ENCODE results near the gene SAPCD2. TPM values are rescaled to one million over a fixed set of nuclear protein-coding genes. Genes with fewer than 3 reads are reported as not detected.
"Not testable (repeated sequence)": the region's sequence is repeated elsewhere in the genome, so short reads cannot be mapped to it uniquely, and the experiment has no call there.

SAPCD2 gene
- total RNA-seq, 8 experiments from 2014 or later: 0.31 to 12.5 (median 6.4) TPM

DNA sequence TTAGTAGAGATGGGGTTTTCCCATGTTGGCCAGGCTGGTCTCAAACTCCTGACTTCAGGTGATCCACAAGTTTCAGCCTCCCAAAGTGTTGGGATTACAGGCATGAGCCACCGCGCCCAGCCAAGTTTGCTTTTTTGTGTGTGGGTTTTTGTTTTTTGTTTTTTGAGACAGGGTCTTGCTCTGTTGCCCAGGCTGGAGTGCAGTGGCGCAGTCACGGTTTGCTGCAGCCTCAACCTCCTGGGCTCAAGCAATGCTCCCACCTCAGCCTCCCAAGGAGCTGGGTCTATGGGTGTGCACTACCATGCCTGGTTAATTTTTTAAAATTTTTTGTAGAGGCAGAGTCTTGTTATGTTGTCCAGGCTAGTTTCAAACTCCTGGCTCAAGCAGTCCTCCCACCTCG is 36.9 kb downstream of the SAPCD2 start:
- peaks cover 17 to 22% of the 10 kb centered on the region in 2 donors for H3K4me1 ChIP-seq (replicated peaks in 1 of 2)
- in situ Hi-C loops (cut with MboI; ENCODE audit: low pct_unique_long_range_greater_than_20kb in 2 of 9, low sequenced_read_pairs in 9 of 9, unreplicated experiment in 9 of 9): loop anchor here in 7 of 9 experiments (25.0 kb wide), 1 partner anchor 246 kb away; the partner anchor contains the start of genes CCDC183 (in 7 of the 7) and TMEM141 (in 7 of the 7)
- 90 to 100% (median 98%) methylated on average over 1 to 3 of the region's 5 CpGs; no CpG with 5 or more reads in 4 of the 10 experiments for WGBS, 10 experiments
- H3K27ac ChIP-seq; H3K4me3 ChIP-seq; ATAC-seq (replicated peaks in 6 of 8): not testable (repeated sequence)

GRCh38 chr9:137032858-137033257 is 37.5 kb downstream of the SAPCD2 start:
- Histone ChIP-seq H3K27ac (no peak overlapping the region), H3K4me3 (no peak overlapping the region), H3K4me1 (replicated peaks in 1 of 2) (peaks cover 17 to 22% of the 10 kb centered on the region in 2 donors)
- in situ Hi-C loops (cut with MboI; ENCODE audit: low pct_unique_long_range_greater_than_20kb in 2 of 9, low sequenced_read_pairs in 9 of 9, unreplicated experiment in 9 of 9): loop anchor here in 7 of 9 experiments (25.0 kb wide), 1 partner anchor 246 kb away; the partner anchor contains the start of genes CCDC183 (in 7 of the 7) and TMEM141 (in 7 of the 7)
- ATAC-seq (replicated peaks in 6 of 8): no peak
- 79 to 95% (median 80%) methylated on average over 2 to 3 of the region's 10 CpGs; no CpG with 5 or more reads in 7 of the 10 experiments for WGBS, 10 experiments

DNA sequence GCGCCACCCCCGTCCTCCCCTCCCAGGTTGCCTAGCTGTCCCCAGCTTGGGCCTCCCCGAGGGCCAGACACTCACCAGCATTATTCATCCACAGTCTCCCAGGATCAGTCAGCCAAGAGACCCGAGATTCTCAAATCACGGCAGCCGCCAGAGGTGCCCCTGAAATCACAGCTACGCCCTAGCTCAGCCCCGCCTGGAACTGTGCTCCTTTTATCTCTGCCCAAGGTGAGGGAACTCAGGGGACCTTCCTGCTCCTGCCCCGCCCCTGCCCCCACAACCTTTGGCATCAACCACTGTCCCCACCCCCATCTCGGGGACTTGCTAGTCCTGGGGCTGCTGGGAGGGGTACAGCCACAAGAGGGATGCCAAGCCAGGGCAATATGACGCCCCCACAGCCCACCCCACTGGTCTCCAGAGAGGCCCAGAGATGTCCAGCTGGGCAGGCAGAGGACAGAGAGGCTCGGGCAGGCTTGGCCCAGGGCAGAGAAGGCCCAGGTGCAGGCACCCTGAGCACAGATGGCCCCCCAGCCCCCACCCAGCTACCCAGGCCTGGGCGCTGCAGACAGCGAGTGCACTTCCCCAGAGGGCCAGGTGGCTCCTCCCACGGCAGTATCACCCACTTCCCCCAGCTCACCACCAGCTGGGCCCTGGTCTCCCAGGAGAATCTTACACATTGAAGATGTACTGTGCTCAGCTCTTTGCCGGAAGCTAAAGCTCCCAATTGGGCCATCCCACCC is 38.3 kb downstream of the SAPCD2 start, which contains the start of gene FUT7:
TSS of gene FUT7 (minus strand) at position 185 of the 737 bp plus-strand sequence. CDS start at position 88, 97 bp downstream.
- no peak within 1 kb of the TSS for H3K4me3 ChIP-seq
- WGBS, 10 experiments: 17 to 80% (median 20%) methylated on average over 1 of the region's 16 CpGs; no CpG with 5 or more reads in 7 of the 10 experiments
- no peak for ATAC-seq (replicated peaks in 6 of 8)
- peaks cover 21 to 27% of the 10 kb centered on the region in 2 donors for H3K4me1 ChIP-seq (replicated peaks in 1 of 2)
- in situ Hi-C loops (cut with MboI; ENCODE audit: low pct_unique_long_range_greater_than_20kb in 2 of 9, low sequenced_read_pairs in 9 of 9, unreplicated experiment in 9 of 9): loop anchor here in 7 of 9 experiments (25.0 kb wide), 1 partner anchor 245 kb away; the partner anchor contains the start of genes CCDC183 (in 7 of the 7) and TMEM141 (in 7 of the 7)
- H3K27ac ChIP-seq: no peak within 1 kb of the TSS

- in situ Hi-C loops (cut with MboI; ENCODE audit: low pct_unique_long_range_greater_than_20kb in 2 of 9, low sequenced_read_pairs in 9 of 9, unreplicated experiment in 9 of 9): loop anchor here in 7 of 9 experiments (25.0 kb wide), 1 partner anchor 244 kb away; the partner anchor contains the start of genes CCDC183 (in 7 of the 7) and TMEM141 (in 7 of the 7)
- WGBS, 10 experiments: 80 to 95% (median 89%) methylated on average over 3 to 17 of the region's 65 CpGs; no CpG with 5 or more reads in 6 of the 10 experiments
- no peak overlapping the region for H3K4me3 ChIP-seq
- no peak for ATAC-seq (replicated peaks in 6 of 8)
- peaks cover 34 to 39% of the 10 kb centered on the region in 2 donors for H3K4me1 ChIP-seq (replicated peaks in 1 of 2)
- H3K27ac ChIP-seq: no peak overlapping the region
Observed at GRCh38 chr9:137030538-137031527, 39.5 kb downstream of the SAPCD2 start.

GRCh38 chr9:137030006-137030405 is 40.4 kb downstream of the SAPCD2 start:
- Histone ChIP-seq H3K4me3 (no peak overlapping the region), H3K27ac (no peak overlapping the region), H3K4me1 (replicated peaks in 1 of 2) (peaks cover 41 to 46% of the 10 kb centered on the region in 2 donors)
- 60 to 67% methylated on average over 1 to 3 of the region's 15 CpGs; no CpG with 5 or more reads in 8 of the 10 experiments for WGBS, 10 experiments
- no peak for ATAC-seq (replicated peaks in 6 of 8)
- in situ Hi-C loops (cut with MboI; ENCODE audit: low pct_unique_long_range_greater_than_20kb in 2 of 9, low sequenced_read_pairs in 9 of 9, unreplicated experiment in 9 of 9): loop anchor here in 7 of 9 experiments (25.0 kb wide), 1 partner anchor 243 kb away; the partner anchor contains the start of genes CCDC183 (in 7 of the 7) and TMEM141 (in 7 of the 7)

DNA sequence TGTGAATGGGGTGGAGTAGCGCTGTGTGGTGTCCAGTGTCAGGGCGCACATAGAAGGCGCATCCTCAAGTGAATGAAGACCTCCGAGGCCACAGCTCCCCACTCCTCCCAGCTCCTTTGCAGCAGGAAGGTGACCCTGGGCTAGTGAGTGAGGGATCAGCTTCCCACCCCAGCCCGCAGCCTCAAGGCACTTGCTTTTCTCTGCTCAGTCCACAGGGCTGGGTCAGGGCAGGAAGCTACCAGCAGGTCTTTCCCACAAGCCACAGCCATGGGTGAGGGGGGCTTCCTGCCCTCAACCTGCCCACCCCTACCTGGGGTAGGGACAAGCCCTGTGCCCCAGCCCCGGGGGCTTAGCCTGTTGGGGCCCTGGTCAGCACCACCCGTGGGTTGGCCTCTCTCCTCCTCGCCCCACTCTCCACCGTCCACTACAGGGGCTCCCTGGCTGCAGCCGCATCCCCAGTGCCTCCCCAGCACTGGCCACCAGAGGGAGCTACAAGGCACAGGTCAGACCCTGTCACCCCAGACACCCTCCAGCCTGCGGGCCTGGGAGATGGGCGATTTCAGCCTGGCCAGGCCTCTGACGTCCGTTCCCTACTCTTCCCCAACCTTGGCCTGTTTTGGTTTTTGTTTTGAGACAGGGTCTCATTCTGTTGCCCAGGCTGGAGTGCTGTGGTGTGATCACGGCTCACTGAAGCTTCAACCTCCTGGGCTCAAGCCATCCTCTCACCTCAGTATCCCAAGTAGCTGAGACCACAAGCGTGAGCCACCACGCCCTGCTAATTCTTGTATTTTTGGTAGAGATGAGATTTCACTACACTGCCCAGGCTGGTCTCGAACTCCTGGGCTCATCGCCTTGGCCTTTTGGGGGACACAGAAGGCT is 41.1 kb downstream of the SAPCD2 start:
- Histone ChIP-seq H3K4me3 (peak overlapping the region; percentile 45 to 59 (median 47)), H3K4me1 (replicated peaks in 1 of 2) (peaks cover 41 to 46% of the 10 kb centered on the region in 2 donors), H3K27ac (peak overlapping the region in 1 of 2 donors; percentile 86)
- peak in 7 of 8 experiments; percentile 6 to 65 (median 12) for ATAC-seq (replicated peaks in 6 of 8)
- WGBS, 10 experiments: 17 to 92% (median 72%) methylated on average over 2 to 6 of the region's 19 CpGs; no CpG with 5 or more reads in 4 of the 10 experiments
- in situ Hi-C loops (cut with MboI; ENCODE audit: low pct_unique_long_range_greater_than_20kb in 2 of 9, low sequenced_read_pairs in 9 of 9, unreplicated experiment in 9 of 9): loop anchor here in 7 of 9 experiments (25.0 kb wide), 1 partner anchor 242 kb away; the partner anchor contains the start of genes CCDC183 (in 7 of the 7) and TMEM141 (in 7 of the 7)

DNA sequence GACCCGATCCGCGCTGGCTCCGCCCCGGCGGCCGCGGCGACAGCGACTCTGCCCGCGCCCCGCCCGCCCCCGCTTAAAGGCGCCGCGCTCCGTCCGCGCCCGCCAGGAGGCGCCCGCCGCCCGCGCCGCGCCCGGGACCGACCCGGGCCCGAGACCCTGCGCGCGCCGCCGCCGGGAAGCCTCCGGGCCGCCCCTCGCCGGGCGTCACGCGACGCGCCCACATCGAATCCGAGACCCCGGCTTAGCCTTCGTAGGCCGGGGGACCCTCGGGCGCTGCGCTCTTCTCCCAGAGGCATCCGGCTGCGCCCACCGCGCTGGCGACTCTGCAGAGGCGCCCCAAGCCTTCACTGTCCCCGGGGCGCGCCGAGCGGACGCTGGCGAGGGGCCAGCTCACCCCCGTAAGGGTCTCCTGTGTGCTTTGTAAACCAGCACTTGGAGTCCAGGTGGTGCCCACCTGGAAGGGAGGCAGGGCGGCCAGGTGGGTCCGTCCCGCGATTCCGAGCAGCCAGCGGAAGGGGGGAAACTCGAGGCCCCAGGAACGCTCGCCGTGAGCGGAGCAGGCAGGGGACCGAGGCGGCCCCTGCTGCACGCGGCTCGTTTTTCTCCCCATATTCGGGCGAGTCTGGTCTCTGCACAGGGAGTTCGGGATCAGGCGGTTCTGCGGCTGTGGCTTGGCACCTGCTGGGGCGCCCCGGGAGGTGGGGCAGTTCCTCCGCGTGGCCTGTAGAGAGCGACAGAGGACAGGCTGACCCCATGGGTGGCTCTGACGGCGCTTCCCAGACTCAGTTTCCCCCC is 41.9 kb downstream of the SAPCD2 start:
- H3K4me3 ChIP-seq: peak overlapping the region; percentile 45 to 59 (median 47)
- peak; percentile 55 to 81 (median 64) for ATAC-seq (replicated peaks in 6 of 8)
- peaks cover 41 to 46% of the 10 kb centered on the region in 2 donors for H3K4me1 ChIP-seq (replicated peaks in 1 of 2)
- whole genome bisulfite sequencing, 10 experiments: 0 to 10% (median 0%) methylated on average over 1 to 5 of the region's 98 CpGs; no CpG with 5 or more reads in 6 of the 10 experiments
- in situ Hi-C loops (cut with MboI; ENCODE audit: low pct_unique_long_range_greater_than_20kb in 2 of 9, low sequenced_read_pairs in 9 of 9, unreplicated experiment in 9 of 9): loop anchor here in 7 of 9 experiments (25.0 kb wide), 1 partner anchor 241 kb away; the partner anchor contains the start of genes CCDC183 (in 7 of the 7) and TMEM141 (in 7 of the 7)
- peak overlapping the region; percentile 47 to 86 for H3K27ac ChIP-seq

DNA sequence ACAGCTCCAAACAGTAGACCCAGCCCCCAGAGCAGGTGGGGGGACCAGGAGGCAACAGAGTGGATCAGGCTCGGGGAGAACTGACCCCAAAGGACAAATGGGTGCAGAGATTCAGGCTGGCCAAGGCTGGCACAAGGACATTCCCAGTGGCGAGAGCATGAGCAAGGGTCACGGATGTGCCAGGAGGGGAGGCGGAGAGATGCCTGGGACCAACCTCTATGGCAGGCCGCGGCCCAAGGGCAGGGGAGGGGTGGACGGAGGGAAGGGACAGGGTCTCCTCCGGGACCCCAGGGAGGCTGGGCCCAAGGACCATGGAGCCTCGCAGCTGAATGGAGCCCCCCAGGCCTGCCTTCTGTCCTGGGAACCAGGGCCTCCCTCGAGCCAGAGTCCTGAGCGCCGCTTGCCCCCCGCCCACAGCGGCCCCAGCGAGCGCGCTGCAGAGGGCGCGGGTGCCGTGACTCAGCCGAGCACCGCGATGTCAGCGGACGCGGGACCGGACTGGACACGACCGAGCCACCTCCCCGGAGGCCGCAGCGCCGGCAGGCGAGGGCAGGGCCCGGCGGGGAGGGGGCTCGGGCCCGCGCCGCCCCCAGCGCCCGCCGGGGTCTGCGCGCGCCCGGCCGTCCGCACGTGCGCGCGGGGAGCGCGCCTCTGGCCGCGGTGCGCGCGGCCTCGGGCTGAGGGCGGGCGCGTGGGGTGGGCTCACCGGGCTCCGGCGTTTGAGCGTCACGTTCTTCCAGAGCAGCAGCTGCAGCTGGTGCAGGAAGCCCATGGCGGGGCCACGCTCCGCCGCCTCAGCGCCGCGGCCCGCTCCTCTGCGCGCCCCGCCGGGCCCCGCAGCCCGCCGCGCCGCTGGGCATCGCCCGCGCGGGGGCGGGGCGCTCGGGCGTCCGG is 42.7 kb downstream of the SAPCD2 start, which contains the start of gene ABCA2:
TSS of gene ABCA2 (minus strand) at position 869 of the 894 bp plus-strand sequence. CDS start at position 772, 97 bp downstream.
- in situ Hi-C loops (cut with MboI; ENCODE audit: low pct_unique_long_range_greater_than_20kb in 2 of 9, low sequenced_read_pairs in 9 of 9, unreplicated experiment in 9 of 9): loop anchor here in 7 of 9 experiments (25.0 kb wide), 1 partner anchor 240 kb away; the partner anchor contains the start of genes CCDC183 (in 7 of the 7) and TMEM141 (in 7 of the 7)
- Histone ChIP-seq H3K27ac (peak within 1 kb of the TSS; percentile 47 to 86), H3K4me3 (peak within 1 kb of the TSS; percentile 45 to 59 (median 47)), H3K4me1 (replicated peaks in 1 of 2) (peaks cover 41 to 46% of the 10 kb centered on the region in 2 donors)
- 0 to 70% (median 34%) methylated on average over 2 to 3 of the region's 95 CpGs; no CpG with 5 or more reads in 6 of the 10 experiments for WGBS, 10 experiments
- ATAC-seq (replicated peaks in 6 of 8): peak; percentile 42 to 73 (median 68)

- in situ Hi-C loops (cut with MboI; ENCODE audit: low pct_unique_long_range_greater_than_20kb in 2 of 9, low sequenced_read_pairs in 9 of 9, unreplicated experiment in 9 of 9): loop anchor here in 7 of 9 experiments (25.0 kb wide), 1 partner anchor 240 kb away; the partner anchor contains the start of genes CCDC183 (in 7 of the 7) and TMEM141 (in 7 of the 7)
- Histone ChIP-seq H3K27ac (peak overlapping the region in 1 of 2 donors; percentile 86), H3K4me1 (replicated peaks in 1 of 2) (peaks cover 37 to 39% of the 10 kb centered on the region in 2 donors), H3K4me3 (peak overlapping the region in 3 of 5 donors; percentile 45 to 59 (median 51))
- ATAC-seq (replicated peaks in 6 of 8): no peak
- 95% methylated on average over 3 of the region's 4 CpGs; no CpG with 5 or more reads in 9 of the 10 experiments for WGBS, 10 experiments
Observed at GRCh38 chr9:137026828-137027227, 43.5 kb downstream of the SAPCD2 start.
